IMR-90 (cell line): ENCODE data around the gene CCL4. TPM values are rescaled to one million over a fixed set of nuclear protein-coding genes. Genes with fewer than 3 reads are reported as not detected.

Experiments
- ATAC-seq: fragments of 200-7000 bp; cut with Tn5 transposase; 2 replicates; pipeline ENCODE4 v1.9.1; 2020; ENCODE audit warnings: low read depth, mild to moderate bottlenecking, moderate library complexity
- BruUV-seq: library from RNA; stranded (reverse); fragments of 400-500 nt; replicated peaks from 2 replicates; lab custom pipeline; 2021; lab: Mats Ljungman, UMichigan
- CTCF ChIA-PET: fragments of 300-600 bp; formaldehyde crosslinking; extraction: SDS; loops from one replicate; lab custom pipeline; 2021; ENCODE audit warnings: antibody characterized with exemption; lab: Yijun Ruan, JAX
- POLR2A ChIA-PET: fragments of 300-600 bp; sonication (Branson Sonifier 250); formaldehyde crosslinking; loops from one replicate; lab custom pipeline; 2022; ENCODE audit warnings: antibody characterized with exemption; ENCODE audit not compliant: unreplicated experiment; lab: Charles Lee
- DNase-seq: peaks from one replicate; pipeline ENCODE4 v3.0.0; 2013
- H2AFZ ChIP-seq: replicated peaks from 2 replicates; pipeline ENCODE3; 2013; ENCODE audit warnings: low read length, mild to moderate bottlenecking; ENCODE audit not compliant: poor library complexity
- H2AK5ac ChIP-seq: 2 replicates; pipeline ENCODE4 v1.6.1; 2013; ENCODE audit warnings: low read depth, low read length, inconsistent platforms
- H2AK9ac ChIP-seq: replicated peaks from 2 replicates; pipeline ENCODE3; 2013; ENCODE audit warnings: mild to moderate bottlenecking, low read depth, low read length, moderate library complexity; ENCODE audit not compliant: poor library complexity
- H2BK120ac ChIP-seq: 2 replicates; pipeline ENCODE4 v1.6.1; 2013; ENCODE audit warnings: low read depth, low read length, inconsistent platforms
- H2BK15ac ChIP-seq: 3 replicates; pipeline ENCODE4 v1.6.1; 2013; ENCODE audit warnings: low read depth, low read length, inconsistent platforms
- H2BK20ac ChIP-seq: 2 replicates; pipeline ENCODE4 v1.6.1; 2013; ENCODE audit warnings: low read depth, mild to moderate bottlenecking, inconsistent platforms, low read length, moderate library complexity
- H2BK5ac ChIP-seq: 2 replicates; pipeline ENCODE4 v1.6.1; 2013; ENCODE audit warnings: mild to moderate bottlenecking, low read depth, low read length, inconsistent platforms; ENCODE audit not compliant: poor library complexity, severe bottlenecking
- H3K14ac ChIP-seq: replicated peaks from 2 replicates; pipeline ENCODE4 v1.6.1; 2013; ENCODE audit warnings: low read depth, low read length, inconsistent platforms
- H3K18ac ChIP-seq: 2 replicates; pipeline ENCODE4 v1.6.1; 2013; ENCODE audit warnings: low read depth, low read length, control low read depth
- H3K23ac ChIP-seq: 2 replicates; pipeline ENCODE4 v1.6.1; 2013; ENCODE audit warnings: low read depth, low read length, inconsistent platforms
- H3K27ac ChIP-seq: 2 replicates; pipeline ENCODE4 v1.5.1; 2013; ENCODE audit warnings: mild to moderate bottlenecking, control low read depth, low read length; ENCODE audit not compliant: insufficient read depth
- H3K27me3 ChIP-seq: 2 replicates; pipeline ENCODE4 v1.6.1; 2013; ENCODE audit warnings: low read length; ENCODE audit not compliant: control insufficient read depth, insufficient read depth
- H3K36me3 ChIP-seq: 2 replicates; pipeline ENCODE4 v1.6.1; 2013; ENCODE audit warnings: low read length, mixed read lengths; ENCODE audit not compliant: control insufficient read depth, insufficient read depth
- H3K4ac ChIP-seq: 2 replicates; pipeline ENCODE4 v1.6.1; 2013; ENCODE audit warnings: low read depth, low read length, inconsistent platforms
- H3K4me1 ChIP-seq: 2 replicates; pipeline ENCODE4 v1.6.1; 2013; ENCODE audit warnings: low read length, mixed read lengths; ENCODE audit not compliant: control insufficient read depth, insufficient read depth
- H3K4me2 ChIP-seq: 2 replicates; pipeline ENCODE4 v1.6.1; 2013; ENCODE audit warnings: low read depth, mild to moderate bottlenecking, control low read depth, low read length, moderate library complexity
- H3K4me3 ChIP-seq: 2 replicates; pipeline ENCODE4 v1.5.1; 2013; ENCODE audit warnings: low read depth, mild to moderate bottlenecking, control low read depth, low read length, moderate library complexity; ENCODE audit not compliant: insufficient read depth
- H3K56ac ChIP-seq: 2 replicates; pipeline ENCODE4 v1.6.1; 2013; ENCODE audit warnings: low read length, inconsistent platforms; ENCODE audit not compliant: insufficient read depth; ENCODE audit errors: extremely low read depth
- H3K79me1 ChIP-seq, 2 experiments: 2 replicates each; pipeline ENCODE4 v1.6.1; 2013; ENCODE audit warnings: low read length in 2 of 2, inconsistent platforms in 1 of 2, low read depth in 1 of 2
- H3K9ac ChIP-seq: 2 replicates; pipeline ENCODE4 v1.6.1; 2013; ENCODE audit warnings: low read depth, low read length, control low read depth
- H3K9me1 ChIP-seq: 2 replicates; pipeline ENCODE4 v1.6.1; 2013; ENCODE audit warnings: low read length, inconsistent platforms; ENCODE audit not compliant: insufficient read depth
- H3K9me3 ChIP-seq: 2 replicates; pipeline ENCODE4 v1.6.1; 2013; ENCODE audit warnings: low read length; ENCODE audit not compliant: control insufficient read depth, insufficient read depth
- H4K20me1 ChIP-seq: 2 replicates; pipeline ENCODE4 v1.6.1; 2013; ENCODE audit warnings: low read length, inconsistent platforms; ENCODE audit not compliant: insufficient read depth
- H4K5ac ChIP-seq: 2 replicates; pipeline ENCODE4 v1.6.1; 2013; ENCODE audit warnings: mild to moderate bottlenecking, low read depth, low read length, control low read depth
- H4K8ac ChIP-seq, 2 experiments: 2 replicates each; pipeline ENCODE4 v1.6.1; 2013; ENCODE audit warnings: low read depth in 2 of 2, low read length in 2 of 2, control low read depth in 1 of 2, inconsistent platforms in 1 of 2
- H4K91ac ChIP-seq: 2 replicates; pipeline ENCODE4 v1.6.1; 2013; ENCODE audit warnings: low read depth, low read length, inconsistent platforms; ENCODE audit not compliant: insufficient read depth
- BHLHE40 ChIP-seq: fragments of 150-350 bp; IDR thresholded peaks from 2 replicates; pipeline ENCODE4 v1.6.1; 2016; ENCODE audit warnings: mild to moderate bottlenecking, low read depth, low read length
- CEBPB ChIP-seq: IDR thresholded peaks from 2 replicates; pipeline ENCODE4 v1.6.1; 2012; ENCODE audit warnings: low read depth, low read length, improper control_type of control experiment
- CHD1 ChIP-seq: IDR thresholded peaks from 2 replicates; pipeline ENCODE4 v1.6.1; 2012; ENCODE audit warnings: low read depth, low read length, improper control_type of control experiment
- CTCF ChIP-seq: conservative IDR thresholded peaks from 2 replicates; pipeline ENCODE4 v1.5.1; 2012; ENCODE audit warnings: mild to moderate bottlenecking, low read depth, low read length, improper control_type of control experiment
- ELK1 ChIP-seq: fragments of 150-350 bp; IDR thresholded peaks from 2 replicates; pipeline ENCODE4 v1.6.1; 2016; ENCODE audit warnings: low read depth, mild to moderate bottlenecking, low read length, moderate library complexity, borderline replicate concordance
- FOS ChIP-seq: fragments of 150-350 bp; IDR thresholded peaks from 2 replicates; pipeline ENCODE4 v1.6.1; 2016; ENCODE audit warnings: low read depth, low read length
- MAFK ChIP-seq: IDR thresholded peaks from 2 replicates; pipeline ENCODE4 v1.6.1; 2012; ENCODE audit warnings: low read depth, low read length, improper control_type of control experiment
- MAZ ChIP-seq: IDR thresholded peaks from 2 replicates; pipeline ENCODE4 v1.6.1; 2012; ENCODE audit warnings: low read depth, mild to moderate bottlenecking, low read length, improper control_type of control experiment, moderate library complexity, borderline replicate concordance
- MXI1 ChIP-seq: IDR thresholded peaks from 2 replicates; pipeline ENCODE4 v1.6.1; 2012; ENCODE audit warnings: low read depth, mild to moderate bottlenecking, low read length, moderate library complexity, borderline replicate concordance
- NFE2L2 ChIP-seq: fragments of 150-350 bp; IDR thresholded peaks from 2 replicates; pipeline ENCODE4 v1.6.1; 2016; ENCODE audit warnings: low read depth, mild to moderate bottlenecking, low read length
- POLR2A ChIP-seq: IDR thresholded peaks from 2 replicates; pipeline ENCODE4 v1.6.1; 2012; ENCODE audit warnings: mild to moderate bottlenecking, low read depth, low read length
- RAD21 ChIP-seq: IDR thresholded peaks from 2 replicates; pipeline ENCODE4 v1.6.1; 2012; ENCODE audit warnings: low read length, improper control_type of control experiment
- RCOR1 ChIP-seq: IDR thresholded peaks from 2 replicates; pipeline ENCODE4 v1.6.1; 2012; ENCODE audit warnings: mild to moderate bottlenecking, low read length, improper control_type of control experiment; ENCODE audit not compliant: insufficient replicate concordance
- RFX5 ChIP-seq: IDR thresholded peaks from 2 replicates; pipeline ENCODE4 v1.8.0; 2012; ENCODE audit warnings: low read depth, mild to moderate bottlenecking, low read length, moderate library complexity
- SMC3 ChIP-seq: fragments of 150-350 bp; IDR thresholded peaks from 2 replicates; pipeline ENCODE4 v1.6.1; 2016; ENCODE audit warnings: low read depth, mild to moderate bottlenecking, antibody characterized with exemption, low read length, moderate library complexity
- WGBS, 2 experiments: methylation state at CpG; one replicate each; pipeline versions ENCODE4 v1.1.5 to v1.1.7; 2013; ENCODE audit warnings: missing lambda C conversion rate in 2 of 2; ENCODE audit not compliant: insufficient read length in 1 of 2; ENCODE audit errors: extremely low coverage in 2 of 2; 5-methylcytosine and 5-hydroxymethylcytosine counted together
- dilution Hi-C: fragments of 300-500 bp; cut with HindIII; formaldehyde crosslinking; loops from one replicate; pipeline ENCODE4 v1.14.3; 2018; ENCODE audit warnings: low sequenced_read_pairs; ENCODE audit not compliant: unreplicated experiment
- in situ Hi-C: fragments of 300-500 bp; cut with MboI; formaldehyde crosslinking; loops from 3 replicates; pipeline ENCODE4 v1.14.3; 2019; ENCODE audit warnings: low sequenced_read_pairs, inconsistent platforms, mixed read lengths
- intact Hi-C: fragments of 100-400 bp; cut with micrococcal nuclease; formaldehyde crosslinking; loops from 2 replicates; pipeline ENCODE4 v1.10.0; 2022
- polyA plus RNA-seq, 3 experiments: library from polyadenylated mRNA; depleted of rRNA; stranded (reverse); fragments of >200 nt; gene quantifications; 2 replicates each; pipeline ENCODE4 v1.2.3, GENCODE V29; 2012; ENCODE audit warnings: low replicate concordance in 1 of 3
- total RNA-seq: library from RNA; depleted of rRNA; stranded (reverse); fragments of >200 nt; gene quantifications from 2 replicates; pipeline ENCODE4 v1.2.3, GENCODE V29; 2012

The CCL4 gene
- total and polyA plus RNA-seq, 2 of the 4 experiments (the other 2 are of a cell fraction), result not detected

GRCh38 chr17:36135465-36135864 is 31.8 kb downstream of the CCL4 start:
- Histone ChIP-seq H4K8ac (no peak overlapping the region), H3K79me1 (no peaks in the 10 kb centered on the region), H2AK9ac (no peak overlapping the region), H3K36me3 (no peaks in the 10 kb centered on the region), H3K9ac (no peak overlapping the region), H3K4ac (no peak overlapping the region), H2BK15ac (no peak overlapping the region), H4K20me1 (no peaks in the 10 kb centered on the region), H3K9me3 (no peaks in the 10 kb centered on the region), H3K9me1 (no peaks in the 10 kb centered on the region), H3K18ac (no peak overlapping the region), H4K91ac (no peak overlapping the region), H3K4me3 (no peak overlapping the region), H3K23ac (no peak overlapping the region), H2AK5ac (no peak overlapping the region), H3K4me1 (no peaks in the 10 kb centered on the region), H3K14ac (no peak overlapping the region), H3K56ac (no peak overlapping the region), H2AFZ (no peak overlapping the region), H3K4me2 (no peak overlapping the region), H2BK20ac (no peak overlapping the region), H2BK5ac (no peak overlapping the region), H3K27ac (no peak overlapping the region), H2BK120ac (no peak overlapping the region), H4K5ac (no peak overlapping the region), H3K27me3 (no peaks in the 10 kb centered on the region)
- WGBS, 2 experiments, result 20% methylated on average over 1 of the region's 4 CpGs; no CpG with 5 or more reads in 1 of the 2 experiments
- no TSS peak for BruUV-seq
- DNase-seq (no peak), ATAC-seq (no peak)
- dilution Hi-C loops, result no loop called here
- POLR2A ChIA-PET, result no interaction called here
- CTCF ChIA-PET, result interaction anchor here (1.4 kb wide), 1 partner anchor 10 kb away, joined by 5 read pairs; no protein-coding TSS in a partner anchor
- in situ Hi-C loops, result loop anchor here (5.0 kb wide), 1 partner anchor 62 kb away; the partner anchor contains the start of genes CCL3L1 and CCL3L3
- no peak for TF ChIP-seq MAZ
- TF ChIP-seq ELK1, result no peak
- TF ChIP-seq MXI1, result no peak
- TF ChIP-seq MAFK, result no peak
- TF ChIP-seq FOS, result no peak
- TF ChIP-seq SMC3, result no peak
- no peak for TF ChIP-seq CTCF
- TF ChIP-seq RAD21, result no peak
- TF ChIP-seq RFX5, result no peak
- no peak for TF ChIP-seq POLR2A
- no peak for TF ChIP-seq BHLHE40
- TF ChIP-seq CEBPB, result no peak
- no peak for TF ChIP-seq CHD1
- no peak for TF ChIP-seq NFE2L2
- no peak for TF ChIP-seq RCOR1
- intact Hi-C loops, result no loop called here
